SK-N-SH (cell line): ENCODE measurements around the gene FMN2. TPM values are rescaled to one million over a fixed set of nuclear protein-coding genes. Genes with fewer than 3 reads are reported as not detected.

Experiments
- CTCF ChIA-PET: fragments of 300-600, 350-600 bp; formaldehyde crosslinking; extraction: SDS; loops from one replicate; lab custom pipeline; 2021; lab: Yijun Ruan, JAX
- POLR2A ChIA-PET: fragments of 350-600 bp; sonication (Branson Sonifier 250); formaldehyde crosslinking; extraction: SDS; loops from one replicate; lab custom pipeline; 2020; ENCODE audit warnings: antibody characterized with exemption, inconsistent platforms; lab: Yijun Ruan, JAX
- DNase-seq: peaks from one replicate; pipeline ENCODE4 v3.0.0; 2012
- H2AFZ ChIP-seq: fragments of 200-600 bp; sonication (generic); 2 replicates; pipeline ENCODE4 v1.8.1; 2016; ENCODE audit warnings: antibody characterized with exemption, mild to moderate bottlenecking, low read depth
- H3F3A ChIP-seq: fragments of 200-600 bp; sonication (generic); replicated peaks from 2 replicates; pipeline ENCODE3; 2016; ENCODE audit warnings: antibody characterized with exemption, mild to moderate bottlenecking; ENCODE audit not compliant: insufficient read depth
- H3K27ac ChIP-seq, 2 experiments: fragments of 200-500 bp in 1 of 2; fragments of 200-600 bp in 1 of 2; sonication (Bioruptor generic) in 1 of 2; sonication (generic), shearing (Covaris generic) in 1 of 2; 2 replicates each; pipeline versions ENCODE4 v1.5.1 to v1.6.1; 2014 to 2016; ENCODE audit warnings: low read depth in 2 of 2, inconsistent platforms in 1 of 2, low read length in 1 of 2, mild to moderate bottlenecking in 1 of 2, mixed read lengths in 1 of 2
- H3K27me3 ChIP-seq: fragments of 200-600 bp; sonication (generic), shearing (Covaris generic); 2 replicates; pipeline ENCODE4 v1.6.1; 2016; ENCODE audit warnings: mixed run types; ENCODE audit not compliant: insufficient read depth
- H3K36me3 ChIP-seq, 2 experiments: fragments of 200-500 bp in 1 of 2; fragments of 200-600 bp in 1 of 2; sonication (Bioruptor generic) in 1 of 2; sonication (generic) in 1 of 2; replicated peaks in 1 of 2; 2 replicates each; pipeline versions ENCODE3 to v1.5.1; 2014 to 2016; ENCODE audit warnings: low read length in 1 of 2, mild to moderate bottlenecking in 1 of 2; ENCODE audit not compliant: insufficient read depth in 2 of 2, control insufficient read depth in 1 of 2
- H3K4me1 ChIP-seq, 2 experiments: fragments of 200-500 bp in 1 of 2; fragments of 200-600 bp in 1 of 2; sonication (Bioruptor generic) in 1 of 2; sonication (generic), shearing (Covaris generic) in 1 of 2; 2 replicates each; pipeline versions ENCODE4 v1.5.1 to v1.6.1; 2014 to 2016; ENCODE audit warnings: low read depth in 1 of 2, low read length in 1 of 2, mixed run types in 1 of 2; ENCODE audit not compliant: insufficient read depth in 2 of 2, control insufficient read depth in 1 of 2
- H3K4me2 ChIP-seq: fragments of 200-600 bp; sonication (generic), shearing (Covaris generic); 2 replicates; pipeline ENCODE4 v1.6.1; 2017; ENCODE audit warnings: mixed run types
- H3K4me3 ChIP-seq, 2 experiments: fragments of 200-500 bp in 1 of 2; fragments of 200-600 bp in 1 of 2; sonication (Bioruptor generic) in 1 of 2; sonication (generic), shearing (Covaris generic) in 1 of 2; 2 replicates each; pipeline versions ENCODE4 v1.5.1 to v1.8.1; 2014 to 2016; ENCODE audit warnings: low read depth in 2 of 2, inconsistent platforms in 1 of 2, low read length in 1 of 2, mild to moderate bottlenecking in 1 of 2, mixed read lengths in 1 of 2, moderate library complexity in 1 of 2
- H3K79me2 ChIP-seq: fragments of 200-600 bp; sonication (generic); 2 replicates; pipeline ENCODE4 v1.8.1; 2017; ENCODE audit warnings: mild to moderate bottlenecking; ENCODE audit not compliant: insufficient read depth
- H3K9ac ChIP-seq: fragments of 200-600 bp; sonication (generic); 2 replicates; pipeline ENCODE4 v1.6.1; 2017; ENCODE audit warnings: mixed run types
- H3K9me2 ChIP-seq: fragments of 200-600 bp; sonication (generic); 2 replicates; pipeline ENCODE4 v1.6.1; 2017; ENCODE audit warnings: mixed run types
- H3K9me3 ChIP-seq: fragments of 200-600 bp; sonication (generic); 2 replicates; pipeline ENCODE4 v1.6.1; 2017; ENCODE audit warnings: mixed run types, mild to moderate bottlenecking, moderate library complexity
- H4K20me1 ChIP-seq: fragments of 200-600 bp; sonication (generic); 2 replicates; pipeline ENCODE4 v1.6.1; 2017; ENCODE audit warnings: mild to moderate bottlenecking, mixed run types; ENCODE audit not compliant: insufficient read depth
- EP300 ChIP-seq, 2 experiments: IDR thresholded peaks; 2 replicates each; pipeline versions ENCODE4 v1.4.0 to v1.6.1; 2012; ENCODE audit warnings: borderline replicate concordance in 1 of 2, low read depth in 1 of 2, low read length in 1 of 2
- FOXJ3 ChIP-seq: sonication (generic); formaldehyde crosslinking; IDR thresholded peaks from 2 replicates; pipeline ENCODE4 v1.5.1; 2020; ENCODE audit warnings: mild to moderate bottlenecking, missing genetic modification reagents
- GABPA ChIP-seq: IDR thresholded peaks from 2 replicates; pipeline ENCODE4 v1.4.0; 2012; ENCODE audit warnings: low read depth, mild to moderate bottlenecking
- POLR2AphosphoS5 ChIP-seq: IDR thresholded peaks from 2 replicates; pipeline ENCODE4 v1.6.1; 2012; ENCODE audit warnings: low read depth, low read length
- RCOR1 ChIP-seq: fragments of 150-350 bp; IDR thresholded peaks from 2 replicates; pipeline ENCODE4 v1.6.1; 2017; ENCODE audit warnings: antibody characterized with exemption, low read length
- REST ChIP-seq: IDR thresholded peaks from 2 replicates; pipeline ENCODE4 v1.6.1; 2012; ENCODE audit warnings: mild to moderate bottlenecking, low read depth, low read length, moderate library complexity
- SIN3A ChIP-seq: IDR thresholded peaks from 2 replicates; pipeline ENCODE4 v1.6.1; 2012; ENCODE audit warnings: low read depth, mild to moderate bottlenecking, low read length, moderate library complexity, borderline replicate concordance
- TCF12 ChIP-seq: IDR thresholded peaks from 2 replicates; pipeline ENCODE4 v1.4.0; 2012
- TEAD4 ChIP-seq: IDR thresholded peaks from 2 replicates; pipeline ENCODE4 v1.4.0; 2012; ENCODE audit warnings: mild to moderate bottlenecking, borderline replicate concordance; ENCODE audit not compliant: insufficient read depth
- USF2 ChIP-seq: fragments of 150-350 bp; IDR thresholded peaks from 2 replicates; pipeline ENCODE4 v1.6.1; 2017; ENCODE audit warnings: antibody characterized with exemption, low read length, low read depth, borderline replicate concordance
- YY1 ChIP-seq: IDR thresholded peaks from 2 replicates; pipeline ENCODE4 v1.4.0; 2012; ENCODE audit warnings: low read depth, mild to moderate bottlenecking
- ZBTB33 ChIP-seq: IDR thresholded peaks from 2 replicates; pipeline ENCODE4 v1.4.0; 2012; ENCODE audit warnings: low read depth, borderline replicate concordance
- WGBS: methylation state at CpG from one replicate; pipeline ENCODE4 v1.1.6; 2017; ENCODE audit warnings: low lambda C conversion rate; 5-methylcytosine and 5-hydroxymethylcytosine counted together
- polyA plus RNA-seq, 3 experiments: library from polyadenylated mRNA; depleted of rRNA; stranded (reverse); fragments of >200 nt; gene quantifications; 2 replicates each; pipeline ENCODE4 v1.2.3, GENCODE V29; 2012
- TF ChIP-seq, protein P1 (sequence below): IDR thresholded peaks from 2 replicates; pipeline ENCODE4 v1.4.0; 2012; ENCODE audit warnings: low read depth, borderline replicate concordance

The FMN2 gene
- polyA plus RNA-seq, 1 of the 3 experiments (the other 2 are of a cell fraction), result 7.2 TPM

DNA sequence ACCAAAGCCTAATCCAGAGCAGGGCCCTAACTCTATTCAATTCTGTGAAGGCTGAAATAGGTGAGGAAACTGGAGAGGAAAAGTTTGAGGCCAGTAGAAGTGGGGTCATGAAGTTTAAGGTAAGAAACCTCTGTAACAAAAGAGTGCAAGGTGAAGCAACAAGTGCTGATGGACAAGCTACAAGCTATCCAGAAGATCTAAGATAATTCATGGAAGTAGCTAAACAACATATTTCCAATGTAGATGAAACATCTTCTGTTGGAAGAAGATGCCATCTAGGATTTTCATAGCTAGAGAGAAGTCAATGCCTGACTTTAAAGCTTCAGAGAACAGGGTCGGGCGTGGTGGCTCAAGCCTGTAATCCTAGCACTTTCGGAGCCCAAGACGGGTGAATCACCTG is 302.7 kb downstream of the FMN2 start:
- H3K4me2 ChIP-seq, result no peak overlapping the region
- WGBS, result 94% methylated on average over 4 of the region's 4 CpGs
- no peak overlapping the region for H3K27ac ChIP-seq
- TF ChIP-seq GABPA, result no peak
- CTCF ChIA-PET, result no interaction called here
- no peak overlapping the region for H3K4me3 ChIP-seq
- DNase-seq, result no peak
- no peaks in the 10 kb centered on the region for H3K27me3 ChIP-seq
- no peaks in the 10 kb centered on the region for H3K9me3 ChIP-seq
- H3K79me2 ChIP-seq, result peaks cover 23% of the 10 kb centered on the region; the same call in 1 of the 2 replicates
- no peaks in the 10 kb centered on the region for H4K20me1 ChIP-seq
- no peaks in the 10 kb centered on the region for H3K9me2 ChIP-seq
- POLR2A ChIA-PET, result no interaction called here
- H3K36me3 ChIP-seq, result peaks cover 14 to 45% of the 10 kb centered on the region in 2 experiments
- H3F3A ChIP-seq, result peaks cover 11% of the 10 kb centered on the region
- no peak overlapping the region for H3K9ac ChIP-seq
- peaks cover 0 to 16% of the 10 kb centered on the region in 2 experiments; a peak in 2 of 4 replicates for H3K4me1 ChIP-seq
- no peak overlapping the region for H2AFZ ChIP-seq

DNA sequence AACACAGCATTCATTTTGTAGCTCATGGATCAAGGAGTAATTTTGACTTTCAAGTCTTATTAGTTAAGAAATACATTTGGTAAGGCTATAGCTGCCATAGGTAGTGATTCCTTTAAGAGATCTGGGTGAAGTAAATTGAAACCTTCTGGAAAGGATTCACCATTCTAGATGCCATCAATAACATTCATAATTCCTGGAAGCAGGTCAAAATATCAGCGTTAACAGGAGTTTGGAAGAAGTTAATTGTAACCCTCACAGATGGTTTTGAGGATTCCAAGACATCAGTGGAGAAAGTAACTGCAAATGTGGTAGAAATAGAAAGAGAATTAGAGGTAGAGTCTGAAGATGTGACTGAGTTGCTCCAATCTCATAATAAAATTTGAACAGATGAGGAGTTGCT is 303.7 kb downstream of the FMN2 start:
- DNase-seq, result no peak
- H3K9me3 ChIP-seq, result no peaks in the 10 kb centered on the region
- H3K27me3 ChIP-seq, result no peaks in the 10 kb centered on the region
- peaks cover 18% of the 10 kb centered on the region; the same call in 1 of the 2 replicates for H3K79me2 ChIP-seq
- no peak overlapping the region for H3K4me2 ChIP-seq
- no peaks in the 10 kb centered on the region for H3K9me2 ChIP-seq
- peaks cover 14 to 39% of the 10 kb centered on the region in 2 experiments for H3K36me3 ChIP-seq
- ChIA-PET CTCF (no interaction called here), POLR2A (no interaction called here)
- H3K4me3 ChIP-seq, result no peak overlapping the region
- H3K27ac ChIP-seq, result peak overlapping the region in 1 of 2 experiments; percentile 16; a peak in 2 of 4 replicates
- no peak overlapping the region for H3K9ac ChIP-seq
- H4K20me1 ChIP-seq, result no peaks in the 10 kb centered on the region
- H2AFZ ChIP-seq, result no peak overlapping the region
- TF ChIP-seq ZBTB33 (no peak), TCF12 (peak; percentile 35; the same call in 1 of the 2 replicates), USF2 (no peak)
- TF ChIP-seq, protein P1, sequence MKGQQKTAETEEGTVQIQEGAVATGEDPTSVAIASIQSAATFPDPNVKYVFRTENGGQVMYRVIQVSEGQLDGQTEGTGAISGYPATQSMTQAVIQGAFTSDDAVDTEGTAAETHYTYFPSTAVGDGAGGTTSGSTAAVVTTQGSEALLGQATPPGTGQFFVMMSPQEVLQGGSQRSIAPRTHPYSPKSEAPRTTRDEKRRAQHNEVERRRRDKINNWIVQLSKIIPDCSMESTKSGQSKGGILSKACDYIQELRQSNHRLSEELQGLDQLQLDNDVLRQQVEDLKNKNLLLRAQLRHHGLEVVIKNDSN, result no peak
- H3F3A ChIP-seq, result peaks cover 11% of the 10 kb centered on the region
- WGBS, result 42% methylated on average over 1 of the region's 1 CpG
- H3K4me1 ChIP-seq, result peaks cover 2 to 20% of the 10 kb centered on the region in 2 experiments; a peak in 3 of 4 replicates

GRCh38 chr1:240399381-240399780 is 307.7 kb downstream of the FMN2 start:
- H3K79me2 ChIP-seq, result peaks cover 23% of the 10 kb centered on the region
- no peak overlapping the region for H2AFZ ChIP-seq
- H3K9ac ChIP-seq, result peak overlapping the region; percentile 13; the same call in 1 of the 2 replicates
- H4K20me1 ChIP-seq, result no peaks in the 10 kb centered on the region
- H3K27ac ChIP-seq, result peak overlapping the region in 1 of 2 experiments; percentile 73; a peak in 2 of 4 replicates
- H3K9me3 ChIP-seq, result no peaks in the 10 kb centered on the region
- 25% methylated on average over 6 of the region's 6 CpGs for WGBS
- H3F3A ChIP-seq, result peaks cover 20% of the 10 kb centered on the region
- peaks cover 4 to 50% of the 10 kb centered on the region in 2 experiments for H3K36me3 ChIP-seq
- H3K4me1 ChIP-seq, result peaks cover 2 to 12% of the 10 kb centered on the region in 2 experiments; a peak in 2 of 4 replicates
- H3K4me2 ChIP-seq, result peak overlapping the region; percentile 35
- H3K27me3 ChIP-seq, result no peaks in the 10 kb centered on the region
- no peak for DNase-seq
- POLR2A ChIA-PET, result interaction anchor here (0.6 kb wide), 1 partner anchor 213 kb away, joined by 3 read pairs; no protein-coding TSS in a partner anchor
- CTCF ChIA-PET, result interaction anchor here (0.6 to 1.3 kb wide), 2 partner anchors 21 to 542 kb away, joined by 3 read pairs; no protein-coding TSS in a partner anchor
- no peak overlapping the region for H3K4me3 ChIP-seq
- no peaks in the 10 kb centered on the region for H3K9me2 ChIP-seq
- TF ChIP-seq FOXJ3, result no peak
- TF ChIP-seq SIN3A, result no peak
- TF ChIP-seq POLR2AphosphoS5, result no peak
- no peak for TF ChIP-seq REST
- TF ChIP-seq TEAD4, result no peak
- TF ChIP-seq RCOR1, result no peak
- peak; percentile 29; the same call in 1 of the 2 replicates for TF ChIP-seq YY1
- peak in 1 of 2 experiments; percentile 39; a peak in 1 of 4 replicates for TF ChIP-seq EP300 (IDR thresholded peaks at IDR 0.05; ENCODE audit: borderline replicate concordance in 1 of 2, low read depth in 1 of 2, low read length in 1 of 2)
